Neural progenitor cell (in vitro differentiated cells): ENCODE results near the gene AFF3. TPM values are rescaled to one million over a fixed set of nuclear protein-coding genes. Genes with fewer than 3 reads are reported as not detected.

Experiments
- DNase-seq: peaks from one replicate; pipeline ENCODE4 v3.0.0-alpha.2; 2016; ENCODE audit warnings: low spot score
- H2AFZ ChIP-seq: fragments of 200-600 bp; sonication (generic); replicated peaks from 2 replicates; pipeline ENCODE4 v1.6.1; 2016; ENCODE audit warnings: antibody characterized with exemption
- H3F3A ChIP-seq: fragments of 200-600 bp; sonication (generic); 2 replicates; pipeline ENCODE4 v1.6.1; 2016; ENCODE audit warnings: antibody characterized with exemption, low read depth
- H3K27ac ChIP-seq: fragments of 200-600 bp; sonication (generic); 2 replicates; pipeline ENCODE4 v1.5.1; 2016; ENCODE audit warnings: mild to moderate bottlenecking
- H3K27me3 ChIP-seq: fragments of 200-600 bp; sonication (generic); 2 replicates; pipeline ENCODE4 v1.6.1; 2016; ENCODE audit warnings: mild to moderate bottlenecking, moderate library complexity
- H3K36me3 ChIP-seq: fragments of 200-600 bp; sonication (generic); 2 replicates; pipeline ENCODE4 v1.5.1; 2016
- H3K4me1 ChIP-seq: fragments of 200-600 bp; sonication (generic); 2 replicates; pipeline ENCODE4 v1.6.1; 2016; ENCODE audit warnings: mixed run types
- H3K4me2 ChIP-seq: fragments of 200-600 bp; sonication (generic); 2 replicates; pipeline ENCODE4 v1.6.1; 2016
- H3K4me3 ChIP-seq: fragments of 200-600 bp; sonication (generic); 2 replicates; pipeline ENCODE4 v1.5.1; 2016
- H3K79me2 ChIP-seq: fragments of 200-600 bp; sonication (generic); 2 replicates; pipeline ENCODE4 v1.6.1; 2016; ENCODE audit warnings: low read depth
- H3K9ac ChIP-seq: fragments of 200-600 bp; sonication (generic); 2 replicates; pipeline ENCODE4 v1.6.1; 2016
- H3K9me3 ChIP-seq: fragments of 200-600 bp; sonication (generic); 2 replicates; pipeline ENCODE4 v1.5.1; 2016; ENCODE audit warnings: low read depth
- H4K20me1 ChIP-seq: fragments of 200-600 bp; sonication (generic); 2 replicates; pipeline ENCODE4 v1.6.1; 2016; ENCODE audit warnings: low read depth
- H3K27ac Mint-ChIP-seq: 3 replicates; pipeline ENCODE4 v1.8.0; 2021; ENCODE audit warnings: mixed read lengths
- H3K27me3 Mint-ChIP-seq: 2 replicates; pipeline ENCODE4 v1.8.0; 2022; ENCODE audit warnings: low read depth, mild to moderate bottlenecking, inconsistent platforms, moderate library complexity, mixed read lengths; ENCODE audit not compliant: insufficient read depth
- H3K36me3 Mint-ChIP-seq: 3 replicates; pipeline ENCODE4 v1.8.0; 2021; ENCODE audit warnings: mixed read lengths
- H3K4me1 Mint-ChIP-seq: 3 replicates; pipeline ENCODE4 v1.8.0; 2021; ENCODE audit warnings: mixed read lengths
- H3K4me3 Mint-ChIP-seq: 3 replicates; pipeline ENCODE4 v1.8.0; 2021; ENCODE audit warnings: mild to moderate bottlenecking, moderate library complexity, mixed read lengths
- H3K9me3 Mint-ChIP-seq: 3 replicates; pipeline ENCODE4 v1.8.0; 2020; ENCODE audit warnings: mixed read lengths
- CTCF ChIP-seq: fragments of 200-600 bp; sonication (generic); IDR thresholded peaks from 2 replicates; pipeline ENCODE4 v1.5.1; 2017; ENCODE audit warnings: antibody characterized with exemption, mild to moderate bottlenecking
- EZH2 ChIP-seq: fragments of 200-600 bp; sonication (generic); IDR thresholded peaks from 2 replicates; pipeline ENCODE4 v1.6.1; 2017; ENCODE audit warnings: antibody characterized with exemption, mild to moderate bottlenecking, moderate library complexity
- EZH2phosphoT487 ChIP-seq: fragments of 200-600 bp; sonication (generic); IDR thresholded peaks from 2 replicates; pipeline ENCODE4 v1.6.1; 2017; ENCODE audit warnings: antibody characterized with exemption
- total RNA-seq: library from RNA; depleted of rRNA; stranded (reverse); fragments of >200 nt; gene quantifications from 2 replicates; pipeline ENCODE4 v1.2.3, GENCODE V29; 2015; ENCODE audit warnings: low replicate concordance

Gene AFF3
- total RNA-seq, 1 donor from 2014 or later: 0.26 TPM

GRCh38 chr2:99857372-99857771 is 285.0 kb downstream of the AFF3 start:
- no peak for TF ChIP-seq EZH2phosphoT487
- no peak for TF ChIP-seq CTCF
- TF ChIP-seq EZH2: no peak
- Histone ChIP-seq H3K27me3 (no peaks in the 10 kb centered on the region), H3K9ac (no peak overlapping the region), H3K4me1 (no peaks in the 10 kb centered on the region), H3K9me3 (no peaks in the 10 kb centered on the region), H4K20me1 (no peaks in the 10 kb centered on the region), H3K4me2 (no peak overlapping the region), H3F3A (no peaks in the 10 kb centered on the region), H2AFZ (no peak overlapping the region), H3K27ac (no peak overlapping the region), H3K79me2 (no peaks in the 10 kb centered on the region), H3K4me3 (no peak overlapping the region), H3K36me3 (no peaks in the 10 kb centered on the region)
- no peaks in the 10 kb centered on the region for H3K27me3 Mint-ChIP-seq
- peaks cover 2% of the 10 kb centered on the region for H3K9me3 Mint-ChIP-seq
- no peak for DNase-seq
- H3K4me3 Mint-ChIP-seq: no peak overlapping the region
- peaks cover 2% of the 10 kb centered on the region for H3K4me1 Mint-ChIP-seq
- no peak overlapping the region for H3K27ac Mint-ChIP-seq
- no peaks in the 10 kb centered on the region for H3K36me3 Mint-ChIP-seq

GRCh38 chr2:99856119-99856518 is 286.3 kb downstream of the AFF3 start:
- Mint-ChIP-seq H3K4me3 (no peak overlapping the region), H3K4me1 (peaks cover 6% of the 10 kb centered on the region), H3K27ac (no peak overlapping the region), H3K9me3 (peaks cover 2% of the 10 kb centered on the region), H3K36me3 (no peaks in the 10 kb centered on the region), H3K27me3 (no peaks in the 10 kb centered on the region)
- Histone ChIP-seq H3K27ac (no peak overlapping the region), H3K27me3 (no peaks in the 10 kb centered on the region), H3K9me3 (no peaks in the 10 kb centered on the region), H3K4me2 (no peak overlapping the region), H3K4me3 (no peak overlapping the region), H2AFZ (no peak overlapping the region), H4K20me1 (no peaks in the 10 kb centered on the region), H3F3A (no peaks in the 10 kb centered on the region), H3K4me1 (no peaks in the 10 kb centered on the region), H3K9ac (no peak overlapping the region), H3K79me2 (no peaks in the 10 kb centered on the region), H3K36me3 (no peaks in the 10 kb centered on the region)
- DNase-seq: no peak
- no peak for TF ChIP-seq EZH2
- no peak for TF ChIP-seq CTCF

GRCh38 chr2:99854236-99854852 is 288.0 kb downstream of the AFF3 start:
- H3K36me3 ChIP-seq: no peaks in the 10 kb centered on the region
- no peak overlapping the region for H3K4me3 Mint-ChIP-seq
- no peaks in the 10 kb centered on the region for H3F3A ChIP-seq
- no peaks in the 10 kb centered on the region for H3K79me2 ChIP-seq
- no peak overlapping the region for H3K4me2 ChIP-seq
- H3K4me1 ChIP-seq: no peaks in the 10 kb centered on the region
- H3K27me3 ChIP-seq: no peaks in the 10 kb centered on the region
- TF ChIP-seq EZH2phosphoT487: no peak
- TF ChIP-seq CTCF: no peak
- TF ChIP-seq EZH2: no peak
- H2AFZ ChIP-seq: no peak overlapping the region
- peaks cover 2% of the 10 kb centered on the region for H3K9me3 Mint-ChIP-seq
- H3K9ac ChIP-seq: no peak overlapping the region
- H3K27ac ChIP-seq: no peak overlapping the region
- H3K36me3 Mint-ChIP-seq: no peaks in the 10 kb centered on the region
- no peak for DNase-seq
- H3K4me1 Mint-ChIP-seq: peaks cover 6% of the 10 kb centered on the region
- no peaks in the 10 kb centered on the region for H4K20me1 ChIP-seq
- H3K9me3 ChIP-seq: no peaks in the 10 kb centered on the region
- no peak overlapping the region for H3K4me3 ChIP-seq
- no peak overlapping the region for H3K27ac Mint-ChIP-seq
- no peaks in the 10 kb centered on the region for H3K27me3 Mint-ChIP-seq
